ENCODE results near the gene DKK2. TPM values are rescaled to one million over a fixed set of nuclear protein-coding genes. Genes with fewer than 3 reads are reported as not detected.

The DKK2 gene
- total RNA-seq, 3 donors from 2014 or later: 0.36 to 4.3 TPM; not detected in 1

DNA sequence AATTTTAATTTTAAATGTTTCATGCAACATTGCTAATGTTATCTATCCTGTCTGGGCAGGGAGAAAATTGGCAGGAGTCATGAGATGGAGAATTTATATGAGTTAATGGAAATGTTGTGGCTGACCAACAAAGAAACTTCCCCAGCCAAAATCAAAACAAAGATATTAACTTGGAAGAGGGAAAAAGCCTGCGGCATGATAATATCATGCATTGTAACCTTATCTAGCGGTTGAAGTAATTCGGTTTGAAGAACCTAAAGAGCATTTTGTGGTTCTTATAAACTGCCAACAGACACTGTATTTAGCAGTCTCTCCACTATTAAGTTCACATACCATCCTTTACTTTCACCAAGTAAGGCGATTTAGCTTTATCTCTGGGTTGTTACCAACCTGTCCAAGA, 42.3 kb downstream of the DKK2 start:
- no peak for ATAC-seq
- H3K4me1 ChIP-seq (ENCODE audit: low read depth): no peaks in the 10 kb centered on the region
- intact Hi-C loops (cut with DNase I, micrococcal nuclease): no loop called here
- H3K36me3 ChIP-seq (ENCODE audit: low read depth): no peaks in the 10 kb centered on the region
- TF ChIP-seq, protein P1, sequence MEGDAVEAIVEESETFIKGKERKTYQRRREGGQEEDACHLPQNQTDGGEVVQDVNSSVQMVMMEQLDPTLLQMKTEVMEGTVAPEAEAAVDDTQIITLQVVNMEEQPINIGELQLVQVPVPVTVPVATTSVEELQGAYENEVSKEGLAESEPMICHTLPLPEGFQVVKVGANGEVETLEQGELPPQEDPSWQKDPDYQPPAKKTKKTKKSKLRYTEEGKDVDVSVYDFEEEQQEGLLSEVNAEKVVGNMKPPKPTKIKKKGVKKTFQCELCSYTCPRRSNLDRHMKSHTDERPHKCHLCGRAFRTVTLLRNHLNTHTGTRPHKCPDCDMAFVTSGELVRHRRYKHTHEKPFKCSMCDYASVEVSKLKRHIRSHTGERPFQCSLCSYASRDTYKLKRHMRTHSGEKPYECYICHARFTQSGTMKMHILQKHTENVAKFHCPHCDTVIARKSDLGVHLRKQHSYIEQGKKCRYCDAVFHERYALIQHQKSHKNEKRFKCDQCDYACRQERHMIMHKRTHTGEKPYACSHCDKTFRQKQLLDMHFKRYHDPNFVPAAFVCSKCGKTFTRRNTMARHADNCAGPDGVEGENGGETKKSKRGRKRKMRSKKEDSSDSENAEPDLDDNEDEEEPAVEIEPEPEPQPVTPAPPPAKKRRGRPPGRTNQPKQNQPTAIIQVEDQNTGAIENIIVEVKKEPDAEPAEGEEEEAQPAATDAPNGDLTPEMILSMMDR (IDR thresholded peaks at IDR 0.05): no peak
- H3K4me3 ChIP-seq: no peak overlapping the region
- no peaks in the 10 kb centered on the region for H3K9me3 ChIP-seq
- DNase-seq: no peak

GRCh38 chr4:106987311-106987710, 48.8 kb downstream of the DKK2 start:
- ATAC-seq: no peak
- Histone ChIP-seq H3K4me1 (ENCODE audit: low read depth) (no peaks in the 10 kb centered on the region), H3K9me3 (no peaks in the 10 kb centered on the region), H3K4me3 (no peak overlapping the region), H3K36me3 (ENCODE audit: low read depth) (no peaks in the 10 kb centered on the region)
- TF ChIP-seq, protein P1 (IDR thresholded peaks at IDR 0.05): no peak
- intact Hi-C loops (cut with DNase I, micrococcal nuclease): no loop called here
- no peak for DNase-seq

DNA sequence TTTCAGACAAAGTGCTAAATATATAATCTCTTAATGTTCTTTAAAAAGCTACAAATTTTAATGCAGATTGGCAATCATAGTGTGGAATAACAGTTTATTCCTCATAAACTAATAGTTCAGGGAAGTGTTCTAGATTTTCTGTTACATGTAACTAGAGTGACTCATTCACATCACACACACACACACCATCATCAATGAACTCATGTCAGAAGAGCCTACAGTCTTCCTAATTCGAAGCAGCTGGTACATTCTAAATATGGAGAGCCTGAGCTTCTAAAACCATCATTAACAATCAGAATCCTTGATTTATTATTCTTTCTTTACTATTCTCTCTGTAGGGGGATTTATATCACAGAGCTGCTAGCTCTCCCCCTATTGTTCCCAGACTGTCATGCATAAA, 49.6 kb downstream of the DKK2 start:
- intact Hi-C loops (cut with DNase I, micrococcal nuclease): no loop called here
- Histone ChIP-seq H3K4me1 (ENCODE audit: low read depth) (no peaks in the 10 kb centered on the region), H3K4me3 (no peak overlapping the region), H3K36me3 (ENCODE audit: low read depth) (no peaks in the 10 kb centered on the region), H3K9me3 (no peaks in the 10 kb centered on the region)
- TF ChIP-seq, protein P1 (IDR thresholded peaks at IDR 0.05): no peak
- no peak for ATAC-seq
- no peak for DNase-seq

- Histone ChIP-seq H3K9me3 (no peaks in the 10 kb centered on the region), H3K36me3 (ENCODE audit: low read depth) (no peaks in the 10 kb centered on the region), H3K4me1 (ENCODE audit: low read depth) (no peaks in the 10 kb centered on the region), H3K4me3 (no peak overlapping the region)
- TF ChIP-seq, protein P1 (IDR thresholded peaks at IDR 0.05): no peak
- DNase-seq (no peak), ATAC-seq (no peak)
- intact Hi-C loops (cut with DNase I, micrococcal nuclease): no loop called here
Measured at GRCh38 chr4:106985830-106986229, 50.3 kb downstream of the DKK2 start.

- intact Hi-C loops (cut with DNase I, micrococcal nuclease): no loop called here
- ATAC-seq: no peak
Measured at GRCh38 chr4:106982711-106983211, 53.4 kb downstream of the DKK2 start.

More at GRCh38 chr4:106982711-106983211, 53.4 kb downstream of the DKK2 start:
- no peak overlapping the region for H3K4me3 ChIP-seq
- no peaks in the 10 kb centered on the region for H3K4me1 ChIP-seq (ENCODE audit: low read depth)
- TF ChIP-seq, protein P1 (IDR thresholded peaks at IDR 0.05): no peak
- H3K36me3 ChIP-seq (ENCODE audit: low read depth): no peaks in the 10 kb centered on the region
- no peaks in the 10 kb centered on the region for H3K9me3 ChIP-seq
- DNase-seq: no peak

Data from mucosa of descending colon (tissue), 3 donors.